Rectal smooth muscle tissue (tissue), 1 donor: Measurements from ENCODE around the gene SNX18.
"Not testable (repeated sequence)": the region's sequence is repeated elsewhere in the genome, so short reads cannot be mapped to it uniquely, and the experiment has no call there.

Experiments used
- H3K27ac ChIP-seq: one replicate; pipeline ENCODE4 v1.7.0; 2013; ENCODE audit warnings: low read depth, low read length, inconsistent platforms
- H3K27me3 ChIP-seq: one replicate; pipeline ENCODE4 v1.7.0; 2013; ENCODE audit warnings: low read length; ENCODE audit not compliant: control insufficient read depth, insufficient read depth
- H3K36me3 ChIP-seq: one replicate; pipeline ENCODE4 v1.7.0; 2013; ENCODE audit warnings: low read length; ENCODE audit not compliant: control insufficient read depth, insufficient read depth
- H3K4me1 ChIP-seq: one replicate; pipeline ENCODE4 v1.7.0; 2013; ENCODE audit warnings: low read length; ENCODE audit not compliant: control insufficient read depth, insufficient read depth
- H3K4me3 ChIP-seq: one replicate; pipeline ENCODE4 v1.7.0; 2013; ENCODE audit warnings: low read length
- H3K9ac ChIP-seq: one replicate; pipeline ENCODE4 v1.7.0; 2013; ENCODE audit warnings: low read length

The SNX18 gene

GRCh38 chr5:54517512-54518145 is at the start of gene SNX18:
TSS of gene SNX18 (plus strand) at chr5:54517759. CDS start at chr5:54517953, 194 bp downstream.
- peak within 1 kb of the TSS; percentile 78 for H3K27ac ChIP-seq
- no peaks in the 10 kb centered on the region for H3K27me3 ChIP-seq
- H3K9ac ChIP-seq = peak within 1 kb of the TSS; percentile 66
- H3K36me3 ChIP-seq = peaks cover 5% of the 10 kb centered on the region
- peaks cover 19% of the 10 kb centered on the region for H3K4me1 ChIP-seq
- peak within 1 kb of the TSS; percentile 85 for H3K4me3 ChIP-seq

- Histone ChIP-seq H3K36me3 (no peaks in the 10 kb centered on the region), H3K4me1 (no peaks in the 10 kb centered on the region), H3K27ac (no peak overlapping the region), H3K9ac (no peak overlapping the region), H3K4me3 (no peak overlapping the region), H3K27me3 (no peaks in the 10 kb centered on the region)
Observed at GRCh38 chr5:54469622-54470021, 47.9 kb upstream of the SNX18 start.

GRCh38 chr5:54470128-54470527 is 47.4 kb upstream of the SNX18 start:
- H3K4me3 ChIP-seq = no peak overlapping the region
- no peak overlapping the region for H3K9ac ChIP-seq

GRCh38 chr5:54470677-54471076 is 46.9 kb upstream of the SNX18 start:
- Histone ChIP-seq H3K36me3 (no peaks in the 10 kb centered on the region), H3K27ac (no peak overlapping the region), H3K4me3 (no peak overlapping the region), H3K4me1 (no peaks in the 10 kb centered on the region), H3K27me3 (no peaks in the 10 kb centered on the region), H3K9ac (no peak overlapping the region)

More at GRCh38 chr5:54470128-54470527, 47.4 kb upstream of the SNX18 start:
- Histone ChIP-seq H3K27ac (no peak overlapping the region), H3K4me1 (no peaks in the 10 kb centered on the region), H3K27me3 (no peaks in the 10 kb centered on the region), H3K36me3 (no peaks in the 10 kb centered on the region)

- H3K36me3 ChIP-seq = no peaks in the 10 kb centered on the region
- no peaks in the 10 kb centered on the region for H3K27me3 ChIP-seq
- no peak overlapping the region for H3K27ac ChIP-seq
- H3K9ac ChIP-seq = no peak overlapping the region
- H3K4me3 ChIP-seq = no peak overlapping the region
- H3K4me1 ChIP-seq = no peaks in the 10 kb centered on the region
Observed at GRCh38 chr5:54471398-54471797, 46.2 kb upstream of the SNX18 start.

GRCh38 chr5:54476682-54477081 is 40.9 kb upstream of the SNX18 start:
- Histone ChIP-seq H3K9ac (no peak overlapping the region), H3K4me1 (no peaks in the 10 kb centered on the region), H3K36me3 (no peaks in the 10 kb centered on the region), H3K27me3 (no peaks in the 10 kb centered on the region), H3K27ac (no peak overlapping the region), H3K4me3 (no peak overlapping the region)

GRCh38 chr5:54477941-54478478 is 39.5 kb upstream of the SNX18 start:
- no peak overlapping the region for H3K4me3 ChIP-seq
- no peaks in the 10 kb centered on the region for H3K27me3 ChIP-seq
- H3K4me1 ChIP-seq = no peaks in the 10 kb centered on the region
- H3K27ac ChIP-seq = no peak overlapping the region
- H3K36me3 ChIP-seq = no peaks in the 10 kb centered on the region
- no peak overlapping the region for H3K9ac ChIP-seq

GRCh38 chr5:54480296-54480695 is 37.3 kb upstream of the SNX18 start:
- no peaks in the 10 kb centered on the region for H3K27me3 ChIP-seq
- H3K9ac ChIP-seq = no peak overlapping the region
- no peak overlapping the region for H3K4me3 ChIP-seq
- H3K27ac ChIP-seq = no peak overlapping the region
- H3K36me3 ChIP-seq = no peaks in the 10 kb centered on the region
- no peaks in the 10 kb centered on the region for H3K4me1 ChIP-seq

GRCh38 chr5:54484219-54484894 is 33.2 kb upstream of the SNX18 start:
- Histone ChIP-seq H3K4me1 (no peaks in the 10 kb centered on the region), H3K27me3 (no peaks in the 10 kb centered on the region), H3K36me3 (no peaks in the 10 kb centered on the region), H3K4me3 (no peak overlapping the region), H3K9ac (no peak overlapping the region), H3K27ac (no peak overlapping the region)

- not testable (repeated sequence) for H3K36me3 ChIP-seq, H3K4me3 ChIP-seq, H3K9ac ChIP-seq, H3K27me3 ChIP-seq, H3K4me1 ChIP-seq, H3K27ac ChIP-seq
Observed at GRCh38 chr5:54485659-54486058, 31.9 kb upstream of the SNX18 start.

- not testable (repeated sequence) for H3K27ac ChIP-seq, H3K36me3 ChIP-seq, H3K4me3 ChIP-seq, H3K9ac ChIP-seq, H3K4me1 ChIP-seq, H3K27me3 ChIP-seq
Observed at GRCh38 chr5:54489648-54489979, 27.9 kb upstream of the SNX18 start.

- H3K27me3 ChIP-seq = no peaks in the 10 kb centered on the region
- H3K4me3 ChIP-seq = no peak overlapping the region
- H3K36me3 ChIP-seq = no peaks in the 10 kb centered on the region
- no peak overlapping the region for H3K9ac ChIP-seq
- H3K4me1 ChIP-seq = no peaks in the 10 kb centered on the region
- H3K27ac ChIP-seq = no peak overlapping the region
Observed at GRCh38 chr5:54491326-54491725, 26.2 kb upstream of the SNX18 start.

- H3K9ac ChIP-seq = no peak overlapping the region
- H3K4me3 ChIP-seq = no peak overlapping the region
- no peaks in the 10 kb centered on the region for H3K36me3 ChIP-seq
- H3K4me1 ChIP-seq = no peaks in the 10 kb centered on the region
- no peak overlapping the region for H3K27ac ChIP-seq
- H3K27me3 ChIP-seq = no peaks in the 10 kb centered on the region
Observed at GRCh38 chr5:54492178-54492577, 25.4 kb upstream of the SNX18 start.
